GM21723 (cell line): ENCODE measurements around the gene DIPK1B.

Experiments
- ATAC-seq: cut with Tn5 transposase; IDR thresholded peaks from one replicate; pipeline ENCODE4 v1.9.1; 2021; ENCODE audit warnings: mild to moderate bottlenecking, moderate library complexity; ENCODE audit not compliant: unreplicated experiment

DIPK1B gene

DNA sequence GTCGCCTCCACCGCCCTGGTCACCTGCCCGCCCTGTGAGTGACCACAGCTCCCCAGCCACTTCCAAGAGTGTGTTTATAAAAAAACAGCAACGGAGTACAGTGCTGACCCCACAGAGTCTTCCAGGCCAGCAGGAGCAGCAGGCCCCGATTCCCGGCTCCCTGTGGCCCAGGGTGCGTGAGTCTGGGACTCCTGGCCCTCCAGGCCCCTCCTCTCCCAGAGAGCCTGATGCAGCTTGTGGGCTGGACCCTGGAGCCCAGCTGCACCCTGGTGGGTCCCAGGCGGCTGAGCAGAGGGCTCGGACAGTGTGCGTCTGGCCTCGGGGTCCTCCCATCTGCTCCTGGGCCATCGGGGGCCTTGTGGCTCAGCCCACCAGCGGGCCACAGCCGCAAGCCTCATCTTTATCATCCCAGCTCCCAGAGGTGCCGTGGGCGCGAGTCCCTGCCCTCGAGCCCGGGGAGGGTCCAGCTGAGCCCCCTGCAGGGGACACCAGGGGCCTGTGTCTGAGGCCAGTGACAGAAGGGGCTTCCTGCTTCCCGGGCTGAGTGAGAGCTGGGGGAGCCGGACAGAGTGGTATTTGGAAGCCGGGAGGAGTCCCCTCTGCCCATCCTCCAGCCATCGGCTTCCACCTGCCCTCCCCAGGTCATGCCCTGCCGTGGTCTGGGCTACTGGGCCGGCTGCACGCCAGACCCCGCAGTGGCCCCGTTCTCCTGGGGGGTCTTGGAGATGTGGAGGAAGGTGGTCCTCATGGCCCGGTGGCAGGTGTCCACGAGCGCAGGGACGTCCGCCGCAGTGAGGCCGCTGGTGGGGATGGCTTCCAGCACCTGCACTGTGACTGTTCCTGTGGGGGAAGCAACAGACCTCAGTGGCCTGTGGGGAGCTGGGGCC lies 39.0 kb upstream of the DIPK1B start:
- ATAC-seq = no peak

DNA sequence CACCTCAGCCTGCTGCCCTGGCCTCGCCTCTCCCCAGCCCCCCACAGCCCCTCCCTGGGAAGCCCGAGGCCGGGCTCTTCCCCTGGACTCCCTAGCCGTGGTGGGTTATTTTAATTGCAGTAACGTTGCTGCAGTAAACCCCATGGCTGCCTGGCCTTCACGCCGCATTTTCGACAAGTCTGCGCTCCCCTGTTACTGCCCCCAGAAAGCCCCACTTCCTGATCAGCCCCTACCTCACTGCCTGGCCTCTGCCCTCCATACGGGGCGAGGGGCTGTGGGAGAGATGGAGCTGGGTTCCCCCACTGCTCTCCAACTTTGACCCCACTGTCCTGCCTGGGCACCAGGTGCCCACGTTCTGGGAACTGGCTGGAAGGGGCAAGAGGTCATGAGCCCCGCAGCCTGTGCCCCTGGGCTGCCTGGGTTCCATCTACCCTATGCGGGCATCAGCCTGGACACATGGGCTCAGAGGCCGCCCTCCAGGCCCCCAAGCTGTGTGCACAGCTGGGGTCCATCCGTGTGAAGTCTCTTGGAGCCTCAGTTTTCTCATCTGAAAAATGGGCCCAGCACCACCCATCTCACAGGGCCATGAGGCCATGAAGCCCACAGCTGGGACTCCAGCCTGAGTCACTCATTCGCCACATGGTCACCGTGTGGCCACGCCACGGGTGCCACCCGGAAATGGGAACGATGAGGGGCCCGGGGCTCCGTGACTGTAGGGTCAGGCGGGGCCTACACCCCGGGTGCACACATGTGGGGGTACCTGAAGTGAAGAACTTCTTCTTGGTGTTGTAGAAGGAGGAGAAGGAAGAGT lies 38.2 kb upstream of the DIPK1B start:
- ATAC-seq = no peak

DNA sequence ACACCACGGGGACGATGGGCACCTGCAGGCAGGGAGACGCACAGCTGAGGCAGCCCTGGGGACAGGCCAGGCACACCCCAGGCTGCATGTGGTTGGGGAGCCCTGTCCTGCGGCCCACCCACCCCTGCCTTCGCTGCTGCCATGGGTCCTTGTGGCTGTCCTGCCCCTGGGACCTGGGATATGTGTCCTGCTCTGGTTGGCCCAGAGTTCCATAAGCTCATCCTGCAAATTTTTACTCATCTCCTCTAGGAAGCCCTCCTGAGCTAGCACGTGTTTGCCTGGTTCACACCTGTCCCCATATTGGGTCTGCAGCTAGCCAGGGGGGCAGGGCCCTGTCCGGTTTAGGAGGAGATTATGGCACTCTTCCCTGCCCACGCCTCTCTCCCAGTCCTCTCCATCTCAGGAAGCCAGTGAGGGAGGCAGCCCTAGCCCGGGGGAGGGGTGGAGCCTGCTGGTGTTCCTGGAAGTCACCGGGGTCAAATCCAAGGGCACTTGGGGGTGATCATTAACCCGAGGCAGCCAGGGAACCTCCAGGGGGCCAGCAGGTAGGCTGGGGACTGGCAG lies 37.5 kb upstream of the DIPK1B start:
- no peak for ATAC-seq

DNA sequence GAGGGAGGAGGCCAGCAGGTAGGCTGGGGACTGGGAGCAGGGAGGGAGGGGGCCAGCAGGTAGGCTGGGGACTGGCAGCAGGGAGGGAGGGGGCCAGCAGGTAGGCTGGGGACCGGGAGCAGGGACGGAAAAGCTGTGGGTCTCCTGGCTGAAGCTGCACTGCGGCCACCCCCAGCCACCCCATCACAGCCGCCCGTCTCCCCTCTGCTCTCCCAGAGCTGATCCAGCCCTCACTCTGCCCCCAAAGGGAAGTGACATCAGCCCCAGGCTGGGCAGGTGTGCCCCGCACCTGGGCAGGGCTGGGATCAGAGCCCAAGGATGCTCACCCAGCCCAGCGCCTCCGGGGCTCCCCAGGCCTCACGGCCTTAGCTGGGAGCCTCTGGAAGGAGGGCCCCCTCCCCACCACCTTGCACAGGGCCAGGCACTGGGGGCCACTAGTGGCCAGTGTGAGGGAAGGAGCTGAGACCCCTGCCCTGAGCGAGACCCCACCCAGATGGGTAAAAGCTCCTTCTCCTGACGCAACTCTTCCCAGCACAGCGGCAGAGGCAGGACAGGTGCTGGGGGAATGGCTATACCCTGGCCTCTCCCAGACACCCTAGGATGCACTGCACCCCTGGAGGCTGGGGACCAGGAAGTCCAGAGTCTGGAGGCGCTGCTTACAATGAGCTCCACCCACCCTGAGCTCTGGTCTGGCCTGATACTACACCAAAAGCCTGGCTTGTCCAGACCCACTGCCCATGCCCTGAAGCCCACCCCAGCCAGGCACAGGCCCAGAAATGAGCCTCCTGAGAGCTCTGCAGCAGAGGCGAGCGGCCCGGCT lies 36.7 kb upstream of the DIPK1B start:
- ATAC-seq = no peak

DNA sequence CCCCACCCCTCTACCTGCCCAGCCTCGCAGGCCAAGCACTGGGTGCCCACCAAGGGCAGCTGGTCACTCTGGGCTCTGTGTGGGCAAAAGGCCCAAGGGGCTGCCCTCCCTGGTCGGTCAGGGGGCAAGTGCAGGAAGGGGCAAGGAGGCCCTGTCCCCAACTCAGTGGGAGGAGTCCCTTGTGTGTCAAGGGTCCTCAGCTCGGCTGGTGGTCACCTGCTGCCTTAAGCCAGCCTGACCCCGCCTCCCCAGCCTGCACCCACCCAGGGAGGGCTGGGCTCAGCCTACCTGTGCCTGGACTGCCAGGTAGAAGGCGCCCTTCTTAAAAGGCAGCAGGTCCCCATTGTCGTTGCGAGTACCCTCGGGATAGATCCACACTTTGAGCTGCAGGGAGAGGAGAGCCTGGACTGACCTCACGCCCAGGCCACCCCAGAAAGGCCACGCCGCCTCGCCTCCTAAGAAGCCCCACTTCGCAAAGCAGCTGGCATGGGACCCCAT lies 36.0 kb upstream of the DIPK1B start:
- no peak for ATAC-seq

DNA sequence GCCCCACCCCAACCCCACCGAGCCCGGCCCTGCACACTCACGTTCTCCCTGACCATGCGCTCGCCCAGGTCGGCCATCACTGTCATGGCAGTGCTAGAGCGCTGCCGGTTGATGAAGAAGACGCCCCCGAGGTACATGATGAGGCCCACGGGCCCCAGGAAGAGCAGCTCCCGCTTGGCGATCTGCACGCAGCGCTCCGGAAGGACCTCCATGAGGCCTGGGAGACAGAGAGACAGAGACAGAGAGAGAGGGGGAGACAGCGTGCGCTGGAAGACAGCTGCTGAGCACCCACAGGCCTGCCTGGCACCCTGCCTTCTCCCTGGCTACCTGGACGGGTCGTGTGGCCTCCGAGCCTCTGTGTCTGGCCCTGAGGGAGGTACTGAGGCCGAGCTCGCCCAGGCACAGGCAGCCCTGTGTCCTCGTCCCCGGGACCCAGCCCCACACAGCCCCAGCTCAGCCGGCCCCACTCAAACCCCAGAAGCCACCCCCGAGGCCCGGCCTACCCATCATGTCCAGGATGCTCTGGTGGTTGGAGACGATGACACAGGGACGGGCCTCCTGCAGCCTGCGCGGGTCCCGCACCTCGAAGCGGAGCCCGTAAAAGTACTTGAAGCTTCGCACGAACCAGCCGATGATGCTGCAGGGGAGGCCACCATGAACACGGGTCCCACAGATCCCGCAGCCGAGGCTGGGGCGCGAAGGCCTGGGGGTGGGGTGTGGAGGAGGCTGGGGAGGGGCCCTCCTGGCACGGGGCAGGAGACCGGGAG lies 35.3 kb upstream of the DIPK1B start:
- ATAC-seq = no peak

DNA sequence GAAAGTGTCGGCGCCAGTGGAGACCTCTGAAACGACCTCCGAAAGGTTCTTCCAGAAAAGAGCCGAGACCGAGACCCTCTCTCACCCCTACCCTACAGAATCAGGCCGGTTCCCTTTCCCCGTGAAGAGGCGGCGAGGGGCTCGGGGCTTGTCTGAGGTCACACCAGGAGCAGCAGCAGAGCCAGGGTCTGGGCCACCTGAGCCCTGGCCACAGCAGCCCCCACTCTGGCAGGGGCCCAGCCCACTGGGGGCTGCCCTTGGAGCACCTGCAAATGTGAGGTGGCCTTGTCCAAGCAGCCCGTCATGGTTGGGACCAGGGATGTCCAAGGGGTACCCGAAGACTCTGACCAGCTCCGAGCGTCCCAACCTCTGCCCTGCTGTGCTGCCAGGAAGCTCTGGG lies 34.3 kb upstream of the DIPK1B start:
- ATAC-seq = no peak

DNA sequence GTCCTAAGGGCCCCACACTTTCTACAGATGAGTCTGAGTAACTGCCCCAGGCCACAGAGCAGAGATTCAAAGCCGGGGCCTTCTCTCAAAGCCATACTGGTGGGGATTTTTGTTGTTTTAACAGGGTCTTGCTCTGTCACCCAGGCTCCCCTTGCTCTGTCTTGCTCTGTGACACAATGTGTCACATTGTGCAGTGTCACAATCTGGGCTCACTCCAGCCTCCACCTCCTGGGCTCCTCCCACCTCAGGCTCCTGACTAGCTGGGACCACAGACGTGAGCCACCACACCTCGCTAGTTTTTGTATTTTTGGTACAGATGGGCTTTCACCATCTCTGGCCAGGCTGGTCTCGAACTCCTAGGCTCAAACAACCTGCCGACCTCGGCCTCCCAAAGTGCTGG lies 33.7 kb upstream of the DIPK1B start:
- ATAC-seq = no peak

DNA sequence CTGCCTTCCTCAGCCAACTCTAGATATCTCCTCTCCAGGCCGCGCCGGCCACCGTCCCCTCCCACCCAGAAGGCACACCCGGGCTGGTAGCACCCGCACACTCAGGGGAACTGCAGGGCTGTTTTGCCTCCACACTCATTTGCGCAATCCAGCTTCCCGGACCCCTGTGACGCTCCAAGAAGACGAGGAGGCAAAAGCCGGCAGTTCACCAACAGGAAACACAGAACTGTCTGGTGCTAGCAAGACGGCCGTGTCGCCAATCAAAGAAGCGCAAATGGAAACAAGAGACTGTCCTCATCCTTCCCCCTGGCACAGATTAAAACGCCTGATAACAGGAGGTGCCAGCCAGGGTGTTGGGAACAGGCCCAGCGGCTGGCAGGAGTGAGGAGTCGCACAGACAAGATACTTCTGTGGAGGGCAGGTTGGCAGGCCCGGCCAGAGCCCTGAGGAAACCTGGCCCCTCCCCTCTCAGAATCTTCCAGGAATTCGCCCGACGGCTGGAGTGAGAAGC lies 32.9 kb upstream of the DIPK1B start:
- no peak for ATAC-seq

DNA sequence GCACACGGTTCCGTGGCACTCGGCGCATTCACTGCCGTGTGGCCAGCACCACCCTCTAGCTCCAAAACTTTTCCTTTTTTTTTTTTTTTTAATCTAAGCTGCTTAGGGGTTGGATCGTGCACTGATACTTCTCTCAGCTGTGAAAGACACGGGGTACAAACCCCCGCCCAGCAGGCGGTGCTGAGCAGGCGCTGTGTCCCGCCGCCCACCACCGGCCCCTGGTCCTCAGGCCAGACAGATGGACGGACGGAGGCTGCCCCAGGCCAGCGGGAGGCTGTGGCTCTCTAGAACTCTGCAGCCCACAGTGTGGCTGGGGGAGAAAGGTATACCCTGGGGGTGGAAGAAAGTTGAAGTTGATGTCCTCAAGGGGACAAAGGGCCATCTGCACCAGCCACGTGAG lies 31.3 kb upstream of the DIPK1B start:
- no peak for ATAC-seq

DNA sequence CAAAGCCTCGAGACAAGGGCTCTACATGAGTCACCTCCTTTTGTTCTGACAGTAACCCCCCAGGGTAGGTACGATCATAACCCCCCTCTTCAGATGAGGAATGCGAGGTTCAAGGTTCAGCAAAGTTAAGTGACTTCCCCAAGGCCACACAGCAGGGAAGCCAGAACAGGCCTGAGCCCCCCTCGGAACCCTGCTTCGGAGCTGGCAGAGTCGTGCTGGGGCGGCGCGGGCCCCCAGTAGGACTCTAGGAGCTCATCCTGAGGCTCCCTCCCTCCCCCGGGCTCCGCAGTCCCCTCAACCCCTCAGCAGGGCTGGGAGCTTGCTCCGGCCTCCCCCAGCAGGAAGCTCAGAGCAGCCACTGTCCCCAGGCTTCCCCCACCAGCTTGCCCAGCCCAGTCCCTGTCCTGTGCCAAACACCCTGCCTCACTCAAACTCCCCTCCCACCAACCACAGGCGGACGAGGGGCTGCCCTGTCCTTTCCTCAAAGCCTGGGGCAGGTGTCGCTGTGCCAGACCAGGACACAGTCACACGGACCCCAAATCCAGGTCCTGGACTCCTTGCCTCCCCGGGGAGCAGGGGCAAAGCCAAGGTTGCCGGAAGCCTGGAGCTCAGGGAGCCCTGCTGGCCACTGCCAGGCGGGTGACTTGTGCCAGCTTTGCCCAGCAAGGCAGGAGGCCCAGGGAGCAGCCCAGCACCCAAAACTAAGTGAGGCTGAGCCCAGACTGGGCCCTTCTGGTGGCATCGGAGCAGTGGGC lies 30.2 kb upstream of the DIPK1B start:
- no peak for ATAC-seq

DNA sequence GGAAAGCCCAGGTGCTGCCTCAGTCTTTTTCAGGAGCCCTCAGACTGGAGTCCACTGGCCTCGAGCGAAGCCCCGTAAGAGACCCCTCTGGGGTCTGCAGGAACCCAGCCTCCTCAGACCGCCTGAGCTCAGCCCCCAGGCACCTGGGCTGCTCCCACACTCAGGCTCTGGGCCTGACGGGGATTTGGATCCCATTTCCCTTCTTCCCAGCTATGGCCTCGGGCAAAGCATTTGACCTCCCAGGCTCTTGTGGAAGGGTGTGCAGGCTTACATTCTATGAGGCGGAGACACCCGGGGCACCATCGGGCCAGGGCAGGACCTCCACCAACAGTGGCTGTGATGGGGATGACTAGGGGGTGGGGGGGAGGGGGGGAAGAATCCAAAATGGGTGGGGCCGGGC lies 29.7 kb upstream of the DIPK1B start:
- ATAC-seq = no peak

DNA sequence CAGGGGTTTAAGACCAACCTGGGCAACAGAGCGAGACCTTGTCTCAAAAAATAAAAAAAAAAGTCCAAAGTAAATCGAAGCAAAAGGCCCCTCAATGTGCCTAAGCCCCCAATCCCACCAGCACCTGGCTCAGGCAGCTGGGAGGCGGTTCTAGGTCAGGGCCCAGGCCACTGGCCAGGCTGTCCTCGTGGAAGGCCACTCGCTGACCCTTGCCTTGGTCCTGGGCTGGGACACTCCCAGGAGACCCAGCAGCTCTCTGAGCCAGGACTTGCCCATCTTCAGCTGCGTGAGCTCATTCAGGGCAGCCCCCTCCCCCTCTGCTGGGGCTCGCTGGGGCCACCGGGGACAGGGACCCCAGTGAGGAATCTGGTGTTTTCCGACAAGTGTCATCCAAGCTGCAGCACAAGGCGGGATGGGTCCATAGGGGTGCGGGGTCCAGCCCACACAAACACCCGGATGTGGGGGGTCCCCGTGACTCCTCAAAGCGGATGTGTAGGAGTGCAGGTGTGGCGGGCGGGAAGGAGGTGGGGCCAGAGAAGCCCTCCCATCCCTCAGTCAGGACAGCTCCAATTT lies 29.1 kb upstream of the DIPK1B start:
- ATAC-seq = no peak

DNA sequence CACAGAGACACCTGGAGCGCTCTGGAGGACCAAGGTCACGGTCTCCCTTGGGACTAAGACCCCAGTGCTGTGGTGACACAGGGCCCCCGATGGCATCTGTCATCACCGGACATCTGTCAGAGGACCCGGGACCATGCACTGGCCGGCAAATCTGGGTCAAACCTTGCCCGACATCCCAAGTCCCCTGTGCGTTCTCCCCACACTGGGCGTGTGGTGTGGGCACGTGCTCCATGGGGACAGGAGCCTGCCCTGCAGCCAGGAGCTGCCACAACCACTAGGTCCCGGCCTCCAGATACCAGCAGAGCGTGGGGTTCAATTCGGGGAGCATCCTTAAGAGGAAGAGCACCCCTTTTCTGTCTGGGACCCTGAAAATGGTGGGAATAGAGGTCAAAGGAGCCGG lies 28.6 kb upstream of the DIPK1B start:
- no peak for ATAC-seq

DNA sequence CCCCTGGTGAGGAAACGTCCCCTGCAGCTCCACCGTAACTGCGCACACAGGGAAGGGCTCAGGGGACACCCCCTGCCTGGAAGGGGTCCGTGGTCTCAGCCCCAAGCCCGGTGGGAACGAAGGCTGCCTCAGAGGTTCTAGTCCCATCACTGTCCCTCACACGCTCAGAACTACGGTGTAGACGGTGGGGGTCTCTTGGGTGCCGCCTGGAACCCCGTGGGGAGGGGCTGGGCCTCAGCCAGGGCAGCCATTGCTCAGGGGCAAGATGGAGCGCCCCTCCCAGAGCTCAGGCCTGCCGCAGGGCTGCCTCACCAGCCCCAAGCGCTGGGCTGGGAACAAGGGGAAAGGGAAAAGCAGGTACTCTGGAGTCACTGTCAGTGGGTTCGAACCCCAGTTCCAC lies 28.0 kb upstream of the DIPK1B start:
- no peak for ATAC-seq

DNA sequence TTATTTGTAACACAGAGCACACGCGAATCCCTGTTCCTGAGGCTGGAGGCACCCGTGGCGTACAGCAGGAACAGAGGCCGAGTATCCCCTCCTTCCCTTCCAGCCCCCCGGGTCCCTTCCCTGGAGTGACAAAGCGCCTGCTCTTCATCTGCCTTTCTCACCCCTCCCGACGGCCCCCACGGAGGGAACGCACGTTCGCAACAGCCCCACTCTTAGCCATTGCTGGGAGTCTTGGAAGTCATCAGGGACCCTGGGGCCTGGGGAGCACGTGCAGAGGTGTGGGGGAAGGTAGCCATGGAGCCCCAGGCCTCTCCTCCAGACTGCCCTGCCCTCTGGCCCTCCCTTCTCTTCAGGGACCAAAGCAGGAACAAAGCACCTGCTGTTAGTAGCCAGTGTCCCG lies 27.6 kb upstream of the DIPK1B start:
- no peak for ATAC-seq

DNA sequence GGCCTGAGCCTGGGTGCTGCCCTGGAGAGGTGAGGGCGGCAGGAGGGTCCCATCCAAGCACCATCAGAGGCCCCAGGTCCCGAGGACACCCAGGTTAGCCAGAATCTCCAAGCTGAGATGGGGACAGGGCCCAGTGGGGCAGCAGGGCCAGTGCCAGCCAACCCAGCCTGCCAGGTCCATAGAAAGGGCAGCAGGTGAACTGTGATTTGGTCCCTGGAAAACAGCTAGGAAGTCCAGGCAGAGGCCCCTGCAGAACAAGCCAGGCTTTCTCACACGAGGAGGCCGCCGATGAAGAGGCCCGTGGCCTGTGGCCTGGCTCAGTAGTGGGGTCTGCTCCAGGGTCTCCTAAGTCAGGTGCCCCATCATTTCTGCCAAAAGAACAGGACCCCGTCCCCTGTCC lies 27.2 kb upstream of the DIPK1B start:
- ATAC-seq = no peak

DNA sequence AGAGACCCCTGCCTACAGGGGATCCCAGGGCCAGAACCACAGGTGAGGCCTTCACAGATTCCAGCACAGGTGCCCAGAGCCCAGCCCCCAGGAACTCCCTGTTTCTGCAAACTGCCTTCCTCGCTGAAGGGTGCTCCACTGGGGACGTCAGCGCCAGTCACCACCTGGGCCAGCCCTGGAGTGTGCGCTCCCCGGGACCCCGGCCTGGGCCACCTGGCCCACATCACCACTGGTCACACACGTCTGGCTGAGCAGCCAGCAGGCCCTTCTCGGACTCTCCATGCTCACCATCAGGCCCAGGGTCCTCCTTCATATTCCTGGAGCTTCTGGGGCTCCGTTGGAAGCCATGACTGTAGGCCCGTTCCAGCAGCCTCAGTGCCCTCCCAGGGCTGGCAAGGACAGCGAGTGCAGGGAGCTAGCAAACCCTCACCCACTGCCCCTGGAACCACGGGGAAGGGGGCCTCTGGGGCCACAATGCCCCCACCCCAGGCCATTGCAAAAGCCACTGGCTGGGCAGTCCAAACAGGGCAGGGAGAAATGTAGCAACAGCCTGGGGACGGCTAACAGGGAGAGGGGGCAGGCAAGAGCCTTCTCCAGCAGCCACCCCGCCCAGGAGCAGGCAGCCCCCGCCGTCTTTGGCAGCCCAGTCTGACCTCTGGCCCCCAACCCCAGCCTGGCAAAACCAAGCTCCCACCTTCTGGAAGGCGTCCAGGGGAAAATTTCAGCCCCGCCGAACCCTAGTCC lies 26.4 kb upstream of the DIPK1B start:
- no peak for ATAC-seq
